T47D (cell line): ENCODE data around the gene TYK2.
"Not testable (repeated sequence)": the region's sequence is repeated elsewhere in the genome, so short reads cannot be mapped to it uniquely, and the experiment has no call there.

Experiments
- DNase-seq, 2 experiments: peaks; one replicate each; pipeline versions ENCODE4 v3.0.0 to v3.0.0-alpha.2; 2011 to 2012; ENCODE audit warnings: low read depth in 1 of 2, low spot score in 1 of 2
- JUND ChIP-seq: IDR thresholded peaks from 2 replicates; pipeline ENCODE4 v1.6.1; 2012; ENCODE audit warnings: low read depth
- in situ Hi-C: cut with HindIII; loops from 2 replicates; pipeline ENCODE4 v1.10.0; 2016; ENCODE audit warnings: low sequenced_read_pairs, low pct_unique_long_range_greater_than_20kb

Gene TYK2

DNA sequence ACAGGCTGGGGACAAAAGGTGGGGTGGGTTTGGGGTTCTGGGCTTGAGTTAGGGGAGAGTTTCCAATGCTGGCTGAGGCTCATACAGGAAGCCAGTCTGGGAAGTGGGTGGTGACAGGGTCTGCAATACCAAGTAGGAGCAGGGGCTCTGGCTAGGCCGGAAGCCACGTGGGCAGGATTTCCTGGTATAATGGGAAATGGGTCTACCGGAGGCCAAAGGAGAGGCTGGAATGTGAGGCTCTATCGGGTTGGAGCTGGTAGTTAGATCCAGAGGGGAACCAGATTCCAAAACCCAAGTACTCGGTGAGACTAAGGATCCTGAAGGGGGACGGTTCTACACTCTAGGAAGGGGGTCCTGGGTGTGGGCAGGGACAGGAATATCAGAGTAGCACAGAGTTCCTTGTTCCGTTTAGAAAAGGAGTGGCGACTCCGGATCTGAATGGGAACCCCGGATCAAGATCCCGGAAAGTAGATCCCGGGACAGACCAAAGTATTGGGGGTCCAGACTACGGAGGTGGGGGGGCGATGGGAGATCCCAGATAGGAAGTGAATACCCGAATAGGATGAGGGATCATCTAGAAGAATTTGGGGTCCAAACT is 22.2 kb upstream of the TYK2 start:
- no peak for TF ChIP-seq JUND
- DNase-seq, result no peak
- in situ Hi-C loops, result no loop called here

DNA sequence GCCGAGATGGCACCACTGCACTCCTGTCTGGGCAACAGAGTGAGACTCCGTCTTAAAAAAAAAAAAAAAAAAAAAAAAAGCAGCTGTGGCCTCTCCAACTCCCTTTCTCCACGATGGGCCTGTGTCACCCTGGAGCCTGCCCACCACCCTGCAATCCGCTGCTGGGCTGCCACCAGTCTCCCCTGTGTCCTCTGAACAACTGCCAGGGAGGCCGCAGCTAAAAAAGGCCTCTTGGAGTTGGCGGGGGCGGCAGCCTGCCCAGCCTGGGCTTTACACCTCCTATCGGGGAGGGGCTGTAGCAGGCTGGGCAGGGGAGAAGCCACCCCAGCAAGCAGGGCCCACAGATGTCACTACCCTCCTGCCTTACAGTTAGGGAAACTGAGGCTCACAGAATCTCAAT is 19.5 kb upstream of the TYK2 start:
- DNase-seq, result no peak
- in situ Hi-C loops, result no loop called here
- no peak for TF ChIP-seq JUND

DNA sequence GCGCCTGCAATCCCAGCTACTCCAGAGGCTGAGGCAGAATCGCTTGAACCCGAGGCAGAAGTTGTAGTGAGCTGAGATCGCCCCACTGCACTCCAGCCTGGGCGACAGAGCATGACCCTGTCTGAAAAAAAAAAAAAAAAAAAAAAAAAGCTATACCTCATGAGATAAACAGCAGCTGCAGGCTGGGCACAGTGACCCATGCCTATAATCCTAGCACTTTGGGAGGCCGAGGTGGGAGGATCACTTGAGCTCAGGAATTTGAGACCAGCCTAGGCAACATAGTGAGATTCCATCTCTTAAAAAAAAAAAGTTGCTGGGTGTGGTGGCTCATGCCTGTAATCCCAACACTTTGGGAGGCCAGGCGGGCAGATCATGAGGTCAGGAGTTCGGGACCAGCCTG is 19.0 kb upstream of the TYK2 start:
- DNase-seq, in situ Hi-C loops: not testable (repeated sequence)

DNA sequence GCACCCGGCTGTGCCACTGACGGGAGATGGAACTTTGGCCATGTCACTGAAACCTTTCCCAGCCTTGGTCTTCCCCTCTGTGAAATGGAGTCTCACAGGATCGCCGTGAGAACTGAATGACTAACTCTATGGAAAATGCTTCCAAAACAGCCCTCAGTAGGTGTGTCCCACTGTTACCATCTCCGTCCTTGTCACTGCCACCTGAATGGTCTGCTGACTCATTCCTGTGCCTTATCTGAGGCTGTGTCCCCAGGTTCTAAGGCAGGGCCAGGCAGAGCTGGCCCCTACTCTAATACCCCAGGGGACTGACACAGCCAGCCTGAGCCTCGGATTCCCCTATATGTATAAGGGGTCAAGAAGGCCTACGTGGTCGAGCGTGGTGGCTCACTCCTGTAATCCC is 18.4 kb upstream of the TYK2 start:
- no peak for DNase-seq
- TF ChIP-seq JUND, result no peak
- in situ Hi-C loops, result no loop called here

DNA sequence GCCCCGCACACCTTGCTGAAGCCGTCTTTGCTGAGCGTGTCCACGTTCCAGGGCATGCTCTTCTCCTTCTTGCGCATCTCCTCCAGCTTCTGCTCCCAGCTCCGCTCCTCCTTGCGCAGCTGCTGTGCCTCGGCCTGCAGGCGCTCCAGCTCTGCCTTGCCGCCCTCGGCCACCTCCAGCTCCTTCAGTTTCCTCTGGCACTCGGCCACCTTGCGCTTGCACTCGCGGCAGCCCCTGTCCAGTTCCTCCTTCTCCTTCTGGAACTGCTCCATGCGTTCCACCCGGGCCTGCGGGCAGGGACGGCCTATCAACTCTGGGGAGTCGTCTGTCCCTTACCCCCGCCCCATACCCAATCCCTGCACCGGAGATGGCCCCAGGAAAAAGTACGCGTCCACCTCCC is 15.5 kb upstream of the TYK2 start:
- in situ Hi-C loops, result no loop called here
- DNase-seq, result no peak
- TF ChIP-seq JUND, result no peak

DNA sequence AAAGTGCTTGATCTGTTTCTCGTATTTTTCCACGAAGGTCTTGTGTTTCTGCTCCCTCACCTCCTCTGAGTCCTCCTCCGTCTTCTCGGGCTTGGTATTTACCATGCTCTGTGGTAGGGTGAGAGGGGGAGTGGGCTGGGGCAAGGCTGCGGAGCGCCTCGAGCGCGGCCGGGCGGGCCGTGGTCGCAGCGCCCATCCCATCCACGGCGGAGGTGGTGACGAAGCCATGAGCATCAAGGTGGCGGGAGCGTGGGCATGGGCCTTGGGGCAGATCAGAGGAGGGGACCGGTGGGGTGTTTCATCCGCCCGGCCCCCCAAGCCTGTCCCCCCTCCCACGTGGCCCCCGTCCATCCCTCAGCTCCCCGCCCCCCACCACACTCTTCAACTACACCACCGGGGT is 15.1 kb upstream of the TYK2 start:
- in situ Hi-C loops, result no loop called here
- TF ChIP-seq JUND, result no peak
- no peak for DNase-seq

DNA sequence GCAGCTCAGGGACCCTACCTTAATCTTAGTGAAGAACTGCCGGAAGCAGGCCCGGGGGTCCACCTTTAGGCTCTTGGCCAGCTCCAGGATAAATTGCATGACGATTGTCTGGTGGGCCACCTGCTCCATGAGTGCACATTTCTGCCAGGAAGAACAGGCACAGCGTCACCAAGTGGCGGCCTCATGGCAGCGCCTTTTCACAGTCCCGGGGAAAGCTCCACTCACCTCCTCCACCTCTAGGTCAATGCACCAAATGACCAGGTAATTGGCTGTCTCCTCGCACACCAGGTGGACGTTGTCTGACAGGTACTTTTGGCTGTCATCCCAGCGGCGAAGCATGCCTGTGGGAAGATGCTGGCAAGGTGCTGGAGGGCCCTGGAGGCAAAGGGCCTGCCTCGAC is 14.6 kb upstream of the TYK2 start:
- no peak for TF ChIP-seq JUND
- in situ Hi-C loops, result no loop called here
- DNase-seq, result no peak

DNA sequence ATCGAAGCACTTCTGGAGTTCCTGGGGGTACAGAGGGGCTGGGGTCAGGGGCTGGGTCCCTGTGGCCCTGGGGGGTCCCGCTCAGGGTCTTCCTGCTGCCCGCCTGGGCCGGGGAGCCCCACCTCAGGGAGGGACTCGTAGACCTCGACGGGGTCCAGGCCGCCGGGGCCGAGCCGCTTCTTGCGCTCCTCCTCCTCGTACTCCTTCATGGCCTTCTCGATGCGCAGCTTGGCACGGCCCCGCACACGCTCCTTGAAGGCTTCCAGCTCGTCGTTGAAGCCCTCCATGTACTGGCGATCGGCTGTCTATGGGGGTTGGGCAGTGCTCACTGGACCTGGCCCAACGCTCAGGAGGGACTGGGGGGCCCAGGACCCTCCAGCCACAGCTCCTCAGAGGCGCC is 12.8 kb upstream of the TYK2 start:
- in situ Hi-C loops, result no loop called here
- TF ChIP-seq JUND, result no peak
- DNase-seq, result no peak

DNA sequence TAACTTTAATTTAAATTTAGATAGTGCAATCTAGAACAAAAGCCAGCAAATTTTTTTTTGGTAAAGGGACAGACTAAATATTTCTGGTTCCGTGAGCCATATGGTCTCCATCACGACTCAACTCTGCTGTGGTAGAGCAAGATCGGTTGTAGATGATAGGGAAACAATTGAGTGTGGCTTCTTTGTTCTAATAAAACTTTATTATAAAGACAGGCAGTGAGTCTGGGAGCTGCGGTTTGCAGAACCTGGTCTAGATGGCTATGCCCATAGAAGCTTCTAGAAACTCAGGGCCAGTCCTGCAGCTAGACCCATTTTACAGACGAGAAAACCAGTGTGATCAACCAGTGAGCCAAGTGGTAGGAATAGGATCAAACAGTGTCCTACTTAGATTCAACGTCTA is 11.7 kb upstream of the TYK2 start:
- no peak for DNase-seq
- no peak for TF ChIP-seq JUND
- in situ Hi-C loops, result no loop called here

DNA sequence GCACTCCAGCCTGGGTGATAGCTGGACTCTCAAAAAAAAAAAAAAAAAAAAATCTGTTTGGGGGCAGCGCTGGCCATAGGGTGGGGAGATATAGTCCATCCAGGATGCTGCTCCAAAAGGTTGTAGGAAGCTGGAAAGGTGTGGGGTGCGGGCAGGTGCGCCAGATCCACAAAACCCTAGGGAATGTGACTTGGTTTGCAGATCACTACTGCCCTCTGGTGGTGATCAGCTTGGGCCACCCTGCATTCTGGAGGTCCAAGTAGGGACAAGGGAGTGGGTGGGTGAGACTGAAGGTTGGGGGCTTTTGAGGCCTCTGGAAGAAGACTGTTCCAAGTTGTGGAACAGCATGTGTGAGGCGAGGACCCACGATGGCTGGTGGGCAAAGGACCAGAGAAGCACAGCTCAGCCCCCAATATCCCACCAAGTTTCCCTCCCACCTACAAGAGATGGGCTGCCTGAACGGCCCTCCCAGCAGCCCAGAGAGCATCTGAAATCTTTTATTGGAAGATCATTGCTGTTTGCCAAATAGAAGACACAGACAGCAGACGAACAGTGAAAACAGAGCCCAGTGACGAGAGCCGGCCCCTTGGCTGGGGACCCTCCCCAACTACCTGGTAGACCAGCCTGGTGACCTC is 10.4 kb upstream of the TYK2 start:
- TF ChIP-seq JUND, result no peak
- DNase-seq, result peak; percentile 51 to 77
- in situ Hi-C loops, result no loop called here

DNA sequence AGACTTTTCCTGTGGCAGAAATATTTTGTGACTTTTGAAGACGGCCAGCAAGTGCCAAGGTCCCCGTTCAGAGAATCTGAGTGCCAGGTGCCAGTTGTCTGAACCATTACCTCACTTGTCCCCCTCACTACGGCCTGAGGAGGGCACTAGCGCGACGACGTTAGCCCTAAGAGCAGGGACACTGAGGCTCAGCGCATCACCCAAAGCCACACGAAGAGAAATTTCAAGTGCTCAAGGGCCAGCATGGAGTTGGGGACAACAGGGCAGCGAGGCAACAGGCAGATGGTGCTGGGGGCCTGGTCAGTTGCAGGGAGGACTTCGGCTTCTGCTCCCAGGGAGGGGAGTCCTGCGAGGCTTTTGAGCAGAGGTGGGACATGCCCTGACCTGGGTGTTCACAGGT is 9.5 kb upstream of the TYK2 start:
- no peak for TF ChIP-seq JUND
- in situ Hi-C loops, result no loop called here
- peak in 1 of 2 experiments; percentile 24 for DNase-seq

DNA sequence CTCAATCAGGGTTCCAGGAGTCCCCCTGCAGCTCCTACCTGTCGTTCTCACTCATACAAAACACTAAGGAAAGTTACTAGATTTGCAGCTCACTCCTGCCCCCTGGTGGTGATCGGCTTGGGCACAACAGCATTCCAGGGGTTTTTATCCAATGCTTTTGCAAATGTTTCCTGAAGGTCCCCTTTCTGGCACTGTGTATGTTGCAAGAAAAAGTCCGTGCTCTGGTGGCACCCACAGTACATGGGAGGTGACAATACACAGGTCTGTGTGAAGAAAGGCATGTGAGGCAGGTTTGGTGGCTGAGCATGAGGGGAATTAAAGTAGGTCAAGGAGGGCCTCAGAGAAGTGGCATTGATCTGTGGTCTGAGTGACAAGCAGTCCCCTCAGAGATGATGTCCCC is 8.6 kb upstream of the TYK2 start:
- peak; percentile 47 to 82 for DNase-seq
- no peak for TF ChIP-seq JUND
- in situ Hi-C loops, result no loop called here

DNA sequence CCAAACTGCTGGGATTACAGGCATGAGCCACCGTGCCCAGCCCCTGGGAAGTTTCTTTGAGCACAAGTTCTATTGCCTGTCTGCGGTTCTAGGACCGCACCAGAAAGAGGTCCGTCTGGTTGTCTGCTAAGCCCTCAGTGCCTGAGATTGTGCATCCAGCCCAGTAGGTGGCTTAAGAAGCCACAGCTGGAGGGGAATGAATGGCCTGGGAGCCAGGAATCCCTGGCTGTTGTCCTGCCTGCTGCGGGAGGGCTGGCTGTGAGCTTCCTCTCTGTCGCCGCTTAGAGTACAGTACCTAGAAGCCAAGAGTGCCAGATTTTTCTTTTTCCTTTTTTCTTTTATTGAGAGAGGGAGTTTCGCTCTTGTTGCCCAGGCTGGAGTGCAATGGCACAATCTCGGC is 4.2 kb upstream of the TYK2 start:
- DNase-seq, result no peak
- in situ Hi-C loops, result no loop called here
- TF ChIP-seq JUND, result no peak

DNA sequence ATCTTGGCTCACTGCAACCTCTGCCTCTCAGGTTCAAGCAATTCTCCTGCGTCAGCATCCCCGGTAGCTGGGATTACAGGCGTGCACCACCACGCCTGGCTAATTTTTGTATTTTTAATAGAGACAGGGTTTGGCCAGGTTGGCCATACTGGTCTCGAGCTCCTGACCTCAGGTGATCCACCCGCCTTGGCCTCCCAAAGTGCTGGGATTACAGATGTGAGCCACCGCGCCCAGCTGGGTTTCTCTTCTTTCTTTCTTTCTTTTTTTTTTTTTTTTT is 2.8 kb upstream of the TYK2 start:
- DNase-seq, in situ Hi-C loops: not testable (repeated sequence)

DNA sequence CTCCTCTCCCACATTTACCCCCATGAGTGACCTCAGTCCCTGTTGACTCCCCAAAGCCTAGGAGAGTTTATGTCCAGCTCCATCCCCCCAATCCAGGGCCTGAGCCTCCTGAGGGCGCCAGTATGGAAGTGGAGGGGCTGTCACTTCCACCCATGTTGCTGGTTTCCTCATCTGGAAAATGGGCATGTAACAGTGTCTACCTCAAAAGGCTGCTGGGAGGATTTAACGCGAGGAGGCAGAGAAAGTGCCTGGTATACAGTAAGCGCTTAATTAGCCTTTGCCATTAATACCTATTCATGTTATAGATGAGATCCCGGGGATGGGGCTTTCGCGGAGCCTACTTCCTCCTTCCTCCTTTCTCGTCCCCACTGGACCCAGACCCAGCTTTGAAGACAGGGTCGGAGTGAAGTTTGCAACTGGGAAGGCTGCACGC is 476 bp downstream of the TYK2 start:
- DNase-seq, result no peak
- in situ Hi-C loops, result no loop called here
- TF ChIP-seq JUND, result no peak
